GM12878 (cell line): ENCODE results near the gene MALSU1. TPM values are rescaled to one million over a fixed set of nuclear protein-coding genes. Genes with fewer than 3 reads are reported as not detected.

ENCODE experiments used
- EGR1 ChIP-seq, 2 experiments: IDR thresholded peaks; 1 replicate in 1 of 2; 2 replicates in 1 of 2; pipeline ENCODE4 v1.6.1; 2011 to 2012; ENCODE audit warnings: low read depth in 2 of 2, low read length in 2 of 2, borderline replicate concordance in 1 of 2, mild to moderate bottlenecking in 1 of 2, moderate library complexity in 1 of 2
- SKIL ChIP-seq: fragments of 450-650 bp; IDR thresholded peaks from 2 replicates; pipeline ENCODE4 v1.6.1; 2017; ENCODE audit warnings: mild to moderate bottlenecking, low read depth, inconsistent platforms; ENCODE audit not compliant: poor library complexity, severe bottlenecking
- TCF12 ChIP-seq: IDR thresholded peaks from 2 replicates; pipeline ENCODE4 v1.6.1; 2011; ENCODE audit warnings: low read depth, mild to moderate bottlenecking, low read length
- polyA plus RNA-seq, 11 experiments: library from polyadenylated mRNA; depleted of rRNA in 4 of 11; unstranded in 6 of 11; stranded (reverse) in 5 of 11; fragments of >200 nt; fragmentation: Nextera tagmentation in 4 of 11; fragmentation: Illumina TruSeq in 1 of 11; extraction: Ambion mirVana in 4 of 11; extraction: Trizol in 1 of 11; gene quantifications; 1 replicate in 1 of 11; 2 replicates in 10 of 11; pipeline versions ENCODE4 v1.2.1 to v1.2.3, GENCODE V29; 2011 to 2016; ENCODE audit warnings: inconsistent platforms in 2 of 11, missing spikeins in 2 of 11, low read depth in 1 of 11
- total RNA-seq, 4 experiments: library from RNA; depleted of rRNA in 3 of 4; stranded (reverse); fragments of >200 nt in 3 of 4; fragmentation: Illumina TruSeq in 1 of 4; extraction: Trizol in 1 of 4; gene quantifications; 2 replicates each; pipeline versions ENCODE4 v1.2.1 to v1.2.3, GENCODE V29; 2013 to 2021
- TF ChIP-seq, protein P1 (sequence below): fragments of 450-650 bp; IDR thresholded peaks from 2 replicates; pipeline ENCODE4 v1.6.1; 2017; ENCODE audit warnings: mild to moderate bottlenecking, moderate library complexity

The MALSU1 gene
- total and polyA plus RNA-seq, 10 of the 15 experiments (the other 5 are each of a cell fraction or from before 2014, with no cell fraction given), result 8.5 to 159 (median 73.7) TPM

DNA sequence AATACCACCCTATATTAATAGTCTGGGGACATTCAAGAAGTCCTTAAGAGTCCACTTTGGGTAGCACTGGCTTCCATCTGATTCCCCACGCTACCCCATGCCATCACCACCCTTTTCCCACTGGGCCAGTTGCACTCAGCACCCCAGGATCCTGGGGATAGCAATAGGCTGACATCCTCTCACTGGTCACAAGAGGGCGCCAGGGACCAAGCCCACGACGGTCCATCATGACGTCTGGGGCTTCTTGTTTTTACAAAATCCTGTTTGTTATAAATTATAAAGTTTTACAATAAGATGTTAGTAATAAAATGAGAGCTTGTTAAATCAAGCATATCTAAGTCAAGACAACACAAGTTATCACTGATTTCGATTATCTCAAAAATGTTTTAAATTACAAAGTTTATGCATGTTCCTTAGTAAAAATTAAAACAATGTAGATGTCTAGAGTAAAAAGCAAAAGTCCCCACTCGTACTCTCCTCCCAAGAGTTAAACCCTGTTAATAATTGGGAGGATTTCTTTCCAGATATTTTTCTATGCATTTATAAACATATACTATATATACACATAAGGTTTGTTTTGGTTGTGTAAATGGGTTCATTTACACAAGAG, 37.2 kb upstream of the MALSU1 start (continued):
- TF ChIP-seq SKIL (no peak), EGR1 (IDR thresholded peaks at IDR 0.05; ENCODE audit: borderline replicate concordance in 1 of 2, low read depth in 2 of 2, low read length in 2 of 2) (no peak), TCF12 (no peak)
- TF ChIP-seq, protein P1, sequence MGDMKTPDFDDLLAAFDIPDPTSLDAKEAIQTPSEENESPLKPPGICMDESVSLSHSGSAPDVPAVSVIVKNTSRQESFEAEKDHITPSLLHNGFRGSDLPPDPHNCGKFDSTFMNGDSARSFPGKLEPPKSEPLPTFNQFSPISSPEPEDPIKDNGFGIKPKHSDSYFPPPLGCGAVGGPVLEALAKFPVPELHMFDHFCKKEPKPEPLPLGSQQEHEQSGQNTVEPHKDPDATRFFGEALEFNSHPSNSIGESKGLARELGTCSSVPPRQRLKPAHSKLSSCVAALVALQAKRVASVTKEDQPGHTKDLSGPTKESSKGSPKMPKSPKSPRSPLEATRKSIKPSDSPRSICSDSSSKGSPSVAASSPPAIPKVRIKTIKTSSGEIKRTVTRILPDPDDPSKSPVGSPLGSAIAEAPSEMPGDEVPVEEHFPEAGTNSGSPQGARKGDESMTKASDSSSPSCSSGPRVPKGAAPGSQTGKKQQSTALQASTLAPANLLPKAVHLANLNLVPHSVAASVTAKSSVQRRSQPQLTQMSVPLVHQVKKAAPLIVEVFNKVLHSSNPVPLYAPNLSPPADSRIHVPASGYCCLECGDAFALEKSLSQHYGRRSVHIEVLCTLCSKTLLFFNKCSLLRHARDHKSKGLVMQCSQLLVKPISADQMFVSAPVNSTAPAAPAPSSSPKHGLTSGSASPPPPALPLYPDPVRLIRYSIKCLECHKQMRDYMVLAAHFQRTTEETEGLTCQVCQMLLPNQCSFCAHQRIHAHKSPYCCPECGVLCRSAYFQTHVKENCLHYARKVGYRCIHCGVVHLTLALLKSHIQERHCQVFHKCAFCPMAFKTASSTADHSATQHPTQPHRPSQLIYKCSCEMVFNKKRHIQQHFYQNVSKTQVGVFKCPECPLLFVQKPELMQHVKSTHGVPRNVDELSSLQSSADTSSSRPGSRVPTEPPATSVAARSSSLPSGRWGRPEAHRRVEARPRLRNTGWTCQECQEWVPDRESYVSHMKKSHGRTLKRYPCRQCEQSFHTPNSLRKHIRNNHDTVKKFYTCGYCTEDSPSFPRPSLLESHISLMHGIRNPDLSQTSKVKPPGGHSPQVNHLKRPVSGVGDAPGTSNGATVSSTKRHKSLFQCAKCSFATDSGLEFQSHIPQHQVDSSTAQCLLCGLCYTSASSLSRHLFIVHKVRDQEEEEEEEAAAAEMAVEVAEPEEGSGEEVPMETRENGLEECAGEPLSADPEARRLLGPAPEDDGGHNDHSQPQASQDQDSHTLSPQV, result no peak
